HG03139 (cell line): Measurements from ENCODE around the gene SCYGR3.

Experiments used
- ATAC-seq: cut with Tn5 transposase; IDR thresholded peaks from one replicate; pipeline ENCODE4 v1.9.1; 2021; ENCODE audit not compliant: unreplicated experiment

The SCYGR3 gene

DNA sequence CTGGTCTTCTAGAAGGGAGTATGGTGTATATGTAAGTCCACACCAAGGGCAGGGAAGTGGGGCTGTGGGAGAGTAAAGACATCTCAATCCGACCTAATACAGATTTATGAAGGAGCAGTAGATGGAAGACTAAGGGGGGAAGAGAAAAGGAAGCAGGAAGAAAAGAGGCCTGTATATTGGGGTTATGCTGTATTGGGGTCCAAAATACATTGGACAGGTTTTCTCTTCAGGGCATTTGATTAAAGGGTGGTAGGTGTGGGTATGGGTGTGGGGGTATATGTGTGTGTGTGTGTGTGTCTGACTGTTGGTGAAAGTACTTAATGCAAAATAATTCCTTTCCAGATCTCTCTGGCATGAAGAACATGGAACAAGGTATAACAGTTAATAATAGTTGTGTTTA, 49.6 kb downstream of the SCYGR3 start:
- ATAC-seq = no peak
